ENCODE data around the gene TMOD4.

The TMOD4 gene

GRCh38 chr1:151175041-151175741, 590 bp downstream of the TMOD4 start:
- no peak for DNase-seq

- no peak for DNase-seq
Measured at GRCh38 chr1:151171190-151171589, 4.6 kb downstream of the TMOD4 start.

GRCh38 chr1:151167116-151167515, 8.7 kb downstream of the TMOD4 start:
- no peak for DNase-seq

GRCh38 chr1:151166505-151166956, 9.2 kb downstream of the TMOD4 start:
- no peak for DNase-seq

GRCh38 chr1:151165738-151166504, 9.9 kb downstream of the TMOD4 start, which contains the start of the genes LYSMD1 and SCNM1:
TSS of gene LYSMD1 (minus strand) at chr1:151165902. CDS start at chr1:151165258, 644 bp downstream.
TSS of gene SCNM1 (plus strand) at chr1:151166144. CDS start at chr1:151166153, 9 bp downstream.
- DNase-seq = peak; percentile 99

- no peak for DNase-seq
Measured at GRCh38 chr1:151165281-151165737, 10.5 kb downstream of the TMOD4 start.

- no peak for DNase-seq
Measured at GRCh38 chr1:151164732-151165280, 11.0 kb downstream of the TMOD4 start.

- DNase-seq = no peak
Measured at GRCh38 chr1:151159373-151159772, 16.4 kb downstream of the TMOD4 start.

GRCh38 chr1:151158751-151159251, 17.0 kb downstream of the TMOD4 start:
- DNase-seq = no peak

GRCh38 chr1:151158326-151158725, 17.5 kb downstream of the TMOD4 start:
- DNase-seq = no peak

- DNase-seq = no peak
Measured at GRCh38 chr1:151157067-151157531, 18.7 kb downstream of the TMOD4 start.

- no peak for DNase-seq
Measured at GRCh38 chr1:151156515-151156819, 19.3 kb downstream of the TMOD4 start, which contains the start of gene TNFAIP8L2. TSS of gene TNFAIP8L2 (plus strand) at chr1:151156649. CDS start at chr1:151158698, 2,049 bp downstream.

- no peak for DNase-seq
Measured at GRCh38 chr1:151147665-151148064, 28.1 kb downstream of the TMOD4 start.

GRCh38 chr1:151147132-151147503, 28.7 kb downstream of the TMOD4 start:
- DNase-seq = no peak

GRCh38 chr1:151146412-151147131, 29.2 kb downstream of the TMOD4 start, which contains the start of gene SEMA6C:
TSS of gene SEMA6C (minus strand) at chr1:151146631. CDS start at chr1:151142621, 4,010 bp downstream.
- DNase-seq = peak; percentile 89

GRCh38 chr1:151146072-151146411, 29.7 kb downstream of the TMOD4 start:
- no peak for DNase-seq

GRCh38 chr1:151145304-151146071, 30.3 kb downstream of the TMOD4 start:
- DNase-seq = no peak

GRCh38 chr1:151144474-151145303, 31.1 kb downstream of the TMOD4 start:
- DNase-seq = no peak

- DNase-seq = no peak
Measured at GRCh38 chr1:151143986-151144385, 31.8 kb downstream of the TMOD4 start.

- no peak for DNase-seq
Measured at GRCh38 chr1:151143057-151143435, 32.7 kb downstream of the TMOD4 start.
